HepG2 (cell line): ENCODE data around the gene RAD23A. TPM values are rescaled to one million over a fixed set of nuclear protein-coding genes. Genes with fewer than 3 reads are reported as not detected.

Source experiments
- ATAC-seq: fragments of 200-7000 bp; cut with Tn5 transposase; 3 replicates; pipeline ENCODE4 v1.9.1; 2020; ENCODE audit warnings: mild to moderate bottlenecking, moderate library complexity
- BruUV-seq: library from RNA; stranded (reverse); fragments of 400-500 nt; replicated peaks from 2 replicates; lab custom pipeline; 2021; lab: Mats Ljungman, UMichigan
- CTCF ChIA-PET: fragments of 300-600 bp; formaldehyde crosslinking; extraction: SDS; loops from one replicate; lab custom pipeline; 2021; ENCODE audit warnings: low total read pairs, inconsistent platforms, low intra/inter-chr PET ratio; lab: Yijun Ruan, JAX
- POLR2A ChIA-PET: fragments of 350-600 bp; sonication (Branson Sonifier 250); formaldehyde crosslinking; loops from one replicate; lab custom pipeline; 2020; ENCODE audit warnings: antibody characterized with exemption, inconsistent platforms; lab: Yijun Ruan, JAX
- DNase-seq: peaks from one replicate; pipeline ENCODE4 v3.0.0-alpha.2; 2015; ENCODE audit warnings: low spot score
- FAIRE-seq: peaks from 3 replicates; lab custom pipeline; 2011; peaks lifted over from hg19 to GRCh38; lab: Jason Lieb, UNC
- H2AFZ ChIP-seq: one replicate; pipeline ENCODE4 v1.6.1; 2011; ENCODE audit warnings: low read length, inconsistent platforms
- H3K27ac ChIP-seq: fragments of 300-600 bp; 3 replicates; pipeline ENCODE4 v1.8.0; 2011; ENCODE audit warnings: mixed run types, mild to moderate bottlenecking, mixed read lengths, low read length, inconsistent platforms; ENCODE audit not compliant: insufficient read depth; ENCODE audit errors: extremely low read length
- H3K27me3 ChIP-seq, 2 experiments: fragments of 200-600 bp in 1 of 2; 2 replicates in 1 of 2; 3 replicates in 1 of 2; pipeline versions ENCODE4 v1.6.0 to v1.8.0; 2011; ENCODE audit warnings: low read length in 2 of 2, mild to moderate bottlenecking in 2 of 2, moderate library complexity in 2 of 2, inconsistent platforms in 1 of 2; ENCODE audit not compliant: insufficient read depth in 2 of 2, control insufficient read depth in 1 of 2
- H3K36me3 ChIP-seq, 2 experiments: fragments of 200-600 bp in 1 of 2; replicated peaks in 1 of 2; 2 replicates in 1 of 2; 3 replicates in 1 of 2; pipeline versions ENCODE4 v1.5.1 to v1.8.0; 2011; ENCODE audit warnings: low read length in 2 of 2, inconsistent platforms in 1 of 2; ENCODE audit not compliant: insufficient read depth in 2 of 2, control insufficient read depth in 1 of 2
- H3K4me1 ChIP-seq: 2 replicates; pipeline ENCODE4 v1.5.1; 2012; ENCODE audit warnings: low read length, inconsistent platforms; ENCODE audit not compliant: insufficient read depth
- H3K4me2 ChIP-seq: 2 replicates; pipeline ENCODE4 v1.6.0; 2011; ENCODE audit warnings: low read depth, low read length, inconsistent platforms
- H3K4me3 ChIP-seq, 3 experiments: fragments of 200-600 bp in 1 of 3; sonication (generic), shearing (Covaris generic) in 1 of 3; replicated peaks in 1 of 3; 2 replicates each; pipeline ENCODE4 v1.5.1; 2011 to 2016; ENCODE audit warnings: low read length in 3 of 3, inconsistent platforms in 2 of 3, low read depth in 2 of 3, mild to moderate bottlenecking in 2 of 3, control low read depth in 1 of 3, mixed read lengths in 1 of 3; ENCODE audit not compliant: insufficient read depth in 1 of 3
- H3K79me2 ChIP-seq: one replicate; pipeline ENCODE4 v1.6.1; 2011; ENCODE audit warnings: low read length, inconsistent platforms; ENCODE audit not compliant: insufficient read depth
- H3K9ac ChIP-seq: 2 replicates; pipeline ENCODE4 v1.6.0; 2011; ENCODE audit warnings: mild to moderate bottlenecking, low read depth, low read length, inconsistent platforms; ENCODE audit not compliant: insufficient read depth
- H3K9me3 ChIP-seq: 2 replicates; pipeline ENCODE4 v1.5.1; 2012; ENCODE audit warnings: mild to moderate bottlenecking, low read length
- H4K20me1 ChIP-seq: 2 replicates; pipeline ENCODE4 v1.6.0; 2011; ENCODE audit warnings: inconsistent platforms, mild to moderate bottlenecking, low read length, moderate library complexity; ENCODE audit not compliant: insufficient read depth
- ARNTL ChIP-seq: sonication (generic); formaldehyde crosslinking; IDR thresholded peaks from 2 replicates; pipeline ENCODE4 v1.4.0; 2020; ENCODE audit warnings: mild to moderate bottlenecking, missing genetic modification reagents
- ATF7 ChIP-seq, 2 experiments: fragments of 450-650 bp in 1 of 2; sonication (generic) in 1 of 2; formaldehyde crosslinking in 1 of 2; IDR thresholded peaks; 2 replicates each; pipeline versions ENCODE4 v1.4.0 to v1.6.1; 2016 to 2020; ENCODE audit warnings: antibody characterized with exemption in 1 of 2, mild to moderate bottlenecking in 1 of 2, missing genetic modification reagents in 1 of 2
- MIXL1 ChIP-seq: IDR thresholded peaks from 2 replicates; pipeline ENCODE4 v1.6.1; 2016
- MTF2 ChIP-seq: sonication (generic); formaldehyde crosslinking; IDR thresholded peaks from 2 replicates; pipeline ENCODE4 v1.5.0; 2020; ENCODE audit warnings: missing genetic modification reagents, borderline replicate concordance
- PPARG ChIP-seq: conservative IDR thresholded peaks from 2 replicates; pipeline ENCODE4 v1.6.1; 2016; ENCODE audit warnings: missing biosample characterization, missing genetic modification reagents
- TEF ChIP-seq: sonication (generic); formaldehyde crosslinking; IDR thresholded peaks from 2 replicates; pipeline ENCODE4 v1.5.0; 2020; ENCODE audit warnings: missing genetic modification reagents
- TFAP4 ChIP-seq: sonication (generic); IDR thresholded peaks from 2 replicates; pipeline ENCODE4 v1.6.1; 2016; ENCODE audit warnings: low read depth, borderline replicate concordance
- ZFP37 ChIP-seq: sonication (generic); formaldehyde crosslinking; IDR thresholded peaks from 2 replicates; pipeline ENCODE4 v1.4.0; 2020; ENCODE audit warnings: missing genetic modification reagents, borderline replicate concordance
- ZNF776 ChIP-seq: sonication (generic); formaldehyde crosslinking; IDR thresholded peaks from 2 replicates; pipeline ENCODE4 v1.4.0; 2020; ENCODE audit warnings: mild to moderate bottlenecking, missing genetic modification reagents
- ZNF850 ChIP-seq: sonication (generic); formaldehyde crosslinking; conservative IDR thresholded peaks from 2 replicates; pipeline ENCODE4 v1.9.0; 2021; ENCODE audit warnings: mild to moderate bottlenecking, missing genetic modification reagents
- WGBS: methylation state at CpG from one replicate; pipeline ENCODE4 v1.1.6; 2017; ENCODE audit warnings: low lambda C conversion rate; 5-methylcytosine and 5-hydroxymethylcytosine counted together
- in situ Hi-C: cut with HindIII; loops from 2 replicates; pipeline ENCODE4 v1.10.0; 2017; ENCODE audit warnings: low pct_unique_long_range_greater_than_20kb; ENCODE audit not compliant: extremely low pct_ligation_motif_present
- intact Hi-C: fragments of 100-400 bp; cut with micrococcal nuclease; formaldehyde crosslinking; loops from one replicate; pipeline ENCODE4 v1.10.0; 2022; ENCODE audit not compliant: unreplicated experiment
- polyA plus RNA-seq, 8 experiments: library from polyadenylated mRNA; depleted of rRNA in 3 of 8; stranded (reverse) in 7 of 8; unstranded in 1 of 8; fragments of >200 nt; fragmentation: Illumina TruSeq in 4 of 8; extraction: Trizol in 4 of 8; gene quantifications; 2 replicates each; pipeline versions ENCODE4 v1.2.1 to v1.2.3, GENCODE V29; 2011 to 2016; ENCODE audit warnings: low read depth in 4 of 8, missing spikeins in 1 of 8, mixed read lengths in 1 of 8; ENCODE audit not compliant: insufficient read depth in 1 of 8
- total RNA-seq, 5 experiments: library from RNA; depleted of rRNA; stranded (reverse); fragments of >200 nt; fragmentation: Illumina TruSeq; extraction: Trizol; gene quantifications; 2 replicates each; pipeline ENCODE4 v1.2.3, GENCODE V29; 2016; ENCODE audit warnings: low read depth in 1 of 5
- TF ChIP-seq, protein P1 (sequence below): sonication (generic); formaldehyde crosslinking; IDR thresholded peaks from 2 replicates; pipeline ENCODE4 v1.5.1; 2020; ENCODE audit warnings: mild to moderate bottlenecking, missing genetic modification reagents, borderline replicate concordance
- TF ChIP-seq, protein P2 (sequence below): fragments of 450-650 bp; IDR thresholded peaks from 2 replicates; pipeline ENCODE4 v1.6.1; 2017; ENCODE audit warnings: mild to moderate bottlenecking

The RAD23A gene
- total and polyA plus RNA-seq, 2 of the 13 experiments (the other 11 are each of a cell fraction or from before 2014, with no cell fraction given) = 42.5 to 54.2 TPM

DNA sequence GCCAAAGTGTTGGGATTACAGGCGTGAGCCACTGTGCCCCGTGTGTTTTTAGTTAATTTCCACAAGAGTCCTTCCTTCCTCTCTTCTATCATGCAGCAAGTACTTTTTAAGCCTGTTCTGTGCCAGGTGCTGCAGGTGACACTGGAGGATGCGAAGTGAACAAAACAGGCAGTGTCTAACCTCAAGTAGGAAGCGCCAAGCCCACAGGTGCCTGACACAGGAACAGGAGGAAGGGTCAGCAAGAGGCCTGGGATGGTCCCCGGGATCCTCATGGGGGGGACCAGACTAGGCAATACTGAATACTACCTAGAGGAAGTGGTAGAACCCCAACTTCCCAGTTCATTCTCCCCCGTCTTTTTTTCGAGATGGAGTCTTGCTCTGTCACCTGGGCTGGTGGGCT is 9.1 kb upstream of the RAD23A start:
- intact Hi-C loops = no loop called here

More for the DNA sequence above, 9.1 kb upstream of the RAD23A start:
- Histone ChIP-seq H4K20me1 (peaks cover 16% of the 10 kb centered on the region), H3K9me3 (no peaks in the 10 kb centered on the region), H3K4me3 (no peak overlapping the region), H3K79me2 (peaks cover 45% of the 10 kb centered on the region), H3K9ac (no peak overlapping the region), H3K36me3 (peaks cover 8 to 18% of the 10 kb centered on the region in 2 experiments; a peak in 4 of 5 replicates), H3K27ac (no peak overlapping the region), H3K27me3 (peaks cover 0 to 5% of the 10 kb centered on the region in 2 experiments; a peak in 1 of 5 replicates), H3K4me1 (peaks cover 49% of the 10 kb centered on the region), H3K4me2 (no peak overlapping the region), H2AFZ (no peak overlapping the region)
- ATAC-seq (no peak), DNase-seq (no peak), FAIRE-seq (no peak)
- BruUV-seq = no TSS peak
- in situ Hi-C loops = no loop called here
- ChIA-PET POLR2A (interaction anchor here (0.5 to 1.5 kb wide), 2 partner anchors 10 to 212 kb away, joined by 4 to 16 read pairs; no protein-coding TSS in a partner anchor), CTCF (no interaction called here)
- no peak for TF ChIP-seq MTF2 (CRISPR knock-in tag)
- no peak for TF ChIP-seq PPARG (CRISPR knock-in tag)
- no peak for TF ChIP-seq TEF (CRISPR knock-in tag)
- no peak for TF ChIP-seq ZFP37
- TF ChIP-seq ARNTL (CRISPR knock-in tag) = no peak
- TF ChIP-seq, protein P1, sequence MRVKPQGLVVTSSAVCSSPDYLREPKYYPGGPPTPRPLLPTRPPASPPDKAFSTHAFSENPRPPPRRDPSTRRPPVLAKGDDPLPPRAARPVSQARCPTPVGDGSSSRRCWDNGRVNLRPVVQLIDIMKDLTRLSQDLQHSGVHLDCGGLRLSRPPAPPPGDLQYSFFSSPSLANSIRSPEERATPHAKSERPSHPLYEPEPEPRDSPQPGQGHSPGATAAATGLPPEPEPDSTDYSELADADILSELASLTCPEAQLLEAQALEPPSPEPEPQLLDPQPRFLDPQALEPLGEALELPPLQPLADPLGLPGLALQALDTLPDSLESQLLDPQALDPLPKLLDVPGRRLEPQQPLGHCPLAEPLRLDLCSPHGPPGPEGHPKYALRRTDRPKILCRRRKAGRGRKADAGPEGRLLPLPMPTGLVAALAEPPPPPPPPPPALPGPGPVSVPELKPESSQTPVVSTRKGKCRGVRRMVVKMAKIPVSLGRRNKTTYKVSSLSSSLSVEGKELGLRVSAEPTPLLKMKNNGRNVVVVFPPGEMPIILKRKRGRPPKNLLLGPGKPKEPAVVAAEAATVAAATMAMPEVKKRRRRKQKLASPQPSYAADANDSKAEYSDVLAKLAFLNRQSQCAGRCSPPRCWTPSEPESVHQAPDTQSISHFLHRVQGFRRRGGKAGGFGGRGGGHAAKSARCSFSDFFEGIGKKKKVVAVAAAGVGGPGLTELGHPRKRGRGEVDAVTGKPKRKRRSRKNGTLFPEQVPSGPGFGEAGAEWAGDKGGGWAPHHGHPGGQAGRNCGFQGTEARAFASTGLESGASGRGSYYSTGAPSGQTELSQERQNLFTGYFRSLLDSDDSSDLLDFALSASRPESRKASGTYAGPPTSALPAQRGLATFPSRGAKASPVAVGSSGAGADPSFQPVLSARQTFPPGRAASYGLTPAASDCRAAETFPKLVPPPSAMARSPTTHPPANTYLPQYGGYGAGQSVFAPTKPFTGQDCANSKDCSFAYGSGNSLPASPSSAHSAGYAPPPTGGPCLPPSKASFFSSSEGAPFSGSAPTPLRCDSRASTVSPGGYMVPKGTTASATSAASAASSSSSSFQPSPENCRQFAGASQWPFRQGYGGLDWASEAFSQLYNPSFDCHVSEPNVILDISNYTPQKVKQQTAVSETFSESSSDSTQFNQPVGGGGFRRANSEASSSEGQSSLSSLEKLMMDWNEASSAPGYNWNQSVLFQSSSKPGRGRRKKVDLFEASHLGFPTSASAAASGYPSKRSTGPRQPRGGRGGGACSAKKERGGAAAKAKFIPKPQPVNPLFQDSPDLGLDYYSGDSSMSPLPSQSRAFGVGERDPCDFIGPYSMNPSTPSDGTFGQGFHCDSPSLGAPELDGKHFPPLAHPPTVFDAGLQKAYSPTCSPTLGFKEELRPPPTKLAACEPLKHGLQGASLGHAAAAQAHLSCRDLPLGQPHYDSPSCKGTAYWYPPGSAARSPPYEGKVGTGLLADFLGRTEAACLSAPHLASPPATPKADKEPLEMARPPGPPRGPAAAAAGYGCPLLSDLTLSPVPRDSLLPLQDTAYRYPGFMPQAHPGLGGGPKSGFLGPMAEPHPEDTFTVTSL (CRISPR knock-in tag) = no peak
- no peak for TF ChIP-seq ZNF776 (CRISPR knock-in tag)
- TF ChIP-seq, protein P2, sequence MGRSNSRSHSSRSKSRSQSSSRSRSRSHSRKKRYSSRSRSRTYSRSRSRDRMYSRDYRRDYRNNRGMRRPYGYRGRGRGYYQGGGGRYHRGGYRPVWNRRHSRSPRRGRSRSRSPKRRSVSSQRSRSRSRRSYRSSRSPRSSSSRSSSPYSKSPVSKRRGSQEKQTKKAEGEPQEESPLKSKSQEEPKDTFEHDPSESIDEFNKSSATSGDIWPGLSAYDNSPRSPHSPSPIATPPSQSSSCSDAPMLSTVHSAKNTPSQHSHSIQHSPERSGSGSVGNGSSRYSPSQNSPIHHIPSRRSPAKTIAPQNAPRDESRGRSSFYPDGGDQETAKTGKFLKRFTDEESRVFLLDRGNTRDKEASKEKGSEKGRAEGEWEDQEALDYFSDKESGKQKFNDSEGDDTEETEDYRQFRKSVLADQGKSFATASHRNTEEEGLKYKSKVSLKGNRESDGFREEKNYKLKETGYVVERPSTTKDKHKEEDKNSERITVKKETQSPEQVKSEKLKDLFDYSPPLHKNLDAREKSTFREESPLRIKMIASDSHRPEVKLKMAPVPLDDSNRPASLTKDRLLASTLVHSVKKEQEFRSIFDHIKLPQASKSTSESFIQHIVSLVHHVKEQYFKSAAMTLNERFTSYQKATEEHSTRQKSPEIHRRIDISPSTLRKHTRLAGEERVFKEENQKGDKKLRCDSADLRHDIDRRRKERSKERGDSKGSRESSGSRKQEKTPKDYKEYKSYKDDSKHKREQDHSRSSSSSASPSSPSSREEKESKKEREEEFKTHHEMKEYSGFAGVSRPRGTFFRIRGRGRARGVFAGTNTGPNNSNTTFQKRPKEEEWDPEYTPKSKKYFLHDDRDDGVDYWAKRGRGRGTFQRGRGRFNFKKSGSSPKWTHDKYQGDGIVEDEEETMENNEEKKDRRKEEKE = no peak
- no peak for TF ChIP-seq ZNF850 (CRISPR knock-in tag)
- no peak for TF ChIP-seq MIXL1
- no peak for TF ChIP-seq ATF7 (IDR thresholded peaks at IDR 0.05)
- TF ChIP-seq ATF7 (CRISPR knock-in tag; IDR thresholded peaks at IDR 0.05) = no peak
- TF ChIP-seq TFAP4 = no peak
- 83% methylated on average over 7 of the region's 7 CpGs for WGBS
